Psoas muscle (tissue), 8 donors: ENCODE measurements around the gene ACAP3. TPM values are rescaled to one million over a fixed set of nuclear protein-coding genes. Genes with fewer than 3 reads are reported as not detected.

Source experiments
- ATAC-seq, 4 donors: fragments of 200-7000 bp; cut with Tn5 transposase; one replicate each; pipeline ENCODE4 v1.9.1; 2020; ENCODE audit warnings: moderate library complexity in 3 of 4, mild to moderate bottlenecking in 2 of 4
- DNase-seq, 2 donors: peaks; one replicate each; pipeline ENCODE4 v3.0.0-alpha.2; 2020
- H3K27ac ChIP-seq: fragments of 200-600 bp; one replicate; pipeline ENCODE4 v1.8.0; 2022
- H3K27me3 ChIP-seq, 3 donors: fragments of 200-600 bp in 1 of 3; one replicate each; pipeline versions ENCODE4 v1.6.1 to v1.8.0; 2013 to 2022; ENCODE audit warnings: low read length in 2 of 3, mild to moderate bottlenecking in 2 of 3, moderate library complexity in 1 of 3; ENCODE audit not compliant: insufficient read depth in 3 of 3
- H3K36me3 ChIP-seq, 2 donors: fragments of 200-600 bp in 1 of 2; one replicate each; pipeline versions ENCODE4 v1.6.1 to v1.8.0; 2013 to 2022; ENCODE audit warnings: low read depth in 1 of 2, mild to moderate bottlenecking in 1 of 2, moderate library complexity in 1 of 2; ENCODE audit not compliant: insufficient read depth in 1 of 2
- H3K4me1 ChIP-seq: fragments of 200-600 bp; one replicate; pipeline ENCODE4 v1.8.0; 2022
- H3K4me3 ChIP-seq: fragments of 200-600 bp; one replicate; pipeline ENCODE4 v1.8.0; 2022; ENCODE audit warnings: mild to moderate bottlenecking
- H3K9me3 ChIP-seq: fragments of 200-600 bp; one replicate; pipeline ENCODE4 v1.8.0; 2022
- WGBS, 3 donors: extraction: QIAGEN DNeasy Blood & Tissue Kit; methylation state at CpG; one replicate each; pipeline versions ENCODE4 v1.1.6 to v1.1.7; 2013; 5-methylcytosine and 5-hydroxymethylcytosine counted together
- intact Hi-C, 2 donors: fragments of 100-400 bp; cut with DNase I; formaldehyde crosslinking; loops; one replicate each; pipeline versions ENCODE4 v1.11.0 to v1.14.2; 2022
- polyA plus RNA-seq, 3 donors: library from polyadenylated mRNA; stranded (reverse); fragments of 200-250 nt; gene quantifications; one replicate each; pipeline ENCODE4 v1.2.3, GENCODE V29; 2013
- total RNA-seq, 4 donors: library from RNA; stranded (reverse); fragmentation: NEBNext Ultra II Directional in 2 of 4; extraction: Animal tissue kit (Norgen Biotek cat#: 25700) in 2 of 4; gene quantifications; one replicate each; pipeline versions ENCODE4 v1.2.1 to v1.2.4, GENCODE V29; 2021 to 2023
- TF ChIP-seq, protein P1 (sequence below): fragments of 200-600 bp; IDR thresholded peaks from one replicate; pipeline ENCODE4 v1.8.0; 2022; ENCODE audit warnings: antibody characterized with exemption
- donor health status: healthy with polysubstance abuse.
- donor health status: DM: no; HTN: no; CAD: no; lungs with moderate emphysema.
- donor health status: Bipolar disorder and iron deficiency.
- donor health status: healthy.
- donor health status: DM: yes; HTN: yes; CAD: no.
- donor health status: DM: no; HTN: no; CAD: no.
- donor health status: DM: no; HTN: no; CAD: no.
- donor health status: DM: yes; HTN: yes; CAD: no.

The ACAP3 gene
- total and polyA plus RNA-seq, 7 donors = 14.7 to 32.0 (median 23.7) TPM

DNA sequence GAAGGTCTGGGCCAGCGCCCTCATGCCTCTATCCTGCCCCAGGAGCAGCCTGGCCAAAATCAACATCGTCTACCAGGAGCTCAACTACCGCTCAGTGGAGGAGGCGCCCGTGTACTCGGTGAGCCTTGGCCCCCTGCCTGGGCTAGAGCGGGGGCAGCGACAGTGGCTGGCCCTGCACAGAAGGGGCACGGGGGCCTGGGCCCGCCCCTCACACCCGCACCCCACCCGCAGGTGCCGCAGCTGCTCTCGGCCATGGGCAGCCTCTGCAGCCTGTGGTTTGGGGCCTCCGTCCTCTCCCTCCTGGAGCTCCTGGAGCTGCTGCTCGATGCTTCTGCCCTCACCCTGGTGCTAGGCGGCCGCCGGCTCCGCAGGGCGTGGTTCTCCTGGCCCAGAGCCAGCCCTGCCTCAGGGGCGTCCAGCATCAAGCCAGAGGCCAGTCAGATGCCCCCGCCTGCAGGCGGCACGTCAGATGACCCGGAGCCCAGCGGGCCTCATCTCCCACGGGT lies 16.7 kb downstream of the ACAP3 start:
- intact Hi-C loops = loop anchor here (2.0 to 5.0 kb wide), 3 partner anchors 168 to 309 kb away; partner anchors contain the start of gene PERM1 (in 1 of the 2)
- TF ChIP-seq, protein P1, sequence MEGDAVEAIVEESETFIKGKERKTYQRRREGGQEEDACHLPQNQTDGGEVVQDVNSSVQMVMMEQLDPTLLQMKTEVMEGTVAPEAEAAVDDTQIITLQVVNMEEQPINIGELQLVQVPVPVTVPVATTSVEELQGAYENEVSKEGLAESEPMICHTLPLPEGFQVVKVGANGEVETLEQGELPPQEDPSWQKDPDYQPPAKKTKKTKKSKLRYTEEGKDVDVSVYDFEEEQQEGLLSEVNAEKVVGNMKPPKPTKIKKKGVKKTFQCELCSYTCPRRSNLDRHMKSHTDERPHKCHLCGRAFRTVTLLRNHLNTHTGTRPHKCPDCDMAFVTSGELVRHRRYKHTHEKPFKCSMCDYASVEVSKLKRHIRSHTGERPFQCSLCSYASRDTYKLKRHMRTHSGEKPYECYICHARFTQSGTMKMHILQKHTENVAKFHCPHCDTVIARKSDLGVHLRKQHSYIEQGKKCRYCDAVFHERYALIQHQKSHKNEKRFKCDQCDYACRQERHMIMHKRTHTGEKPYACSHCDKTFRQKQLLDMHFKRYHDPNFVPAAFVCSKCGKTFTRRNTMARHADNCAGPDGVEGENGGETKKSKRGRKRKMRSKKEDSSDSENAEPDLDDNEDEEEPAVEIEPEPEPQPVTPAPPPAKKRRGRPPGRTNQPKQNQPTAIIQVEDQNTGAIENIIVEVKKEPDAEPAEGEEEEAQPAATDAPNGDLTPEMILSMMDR = no peak
- H3K4me3 ChIP-seq = no peak overlapping the region
- H3K27me3 ChIP-seq = peaks cover 0 to 17% (median 3%) of the 10 kb centered on the region in 3 donors
- peak; percentile 20 to 57 for DNase-seq
- peaks cover 0 to 22% of the 10 kb centered on the region in 2 donors for H3K36me3 ChIP-seq
- H3K9me3 ChIP-seq = no peaks in the 10 kb centered on the region
- no peak overlapping the region for H3K27ac ChIP-seq
- H3K4me1 ChIP-seq = no peaks in the 10 kb centered on the region
- peak in 2 of 4 donors; percentile 14 to 18 for ATAC-seq
- 27 to 37% (median 27%) methylated on average over 24 to 28 of the region's 28 CpGs for whole genome bisulfite sequencing, 3 donors

DNA sequence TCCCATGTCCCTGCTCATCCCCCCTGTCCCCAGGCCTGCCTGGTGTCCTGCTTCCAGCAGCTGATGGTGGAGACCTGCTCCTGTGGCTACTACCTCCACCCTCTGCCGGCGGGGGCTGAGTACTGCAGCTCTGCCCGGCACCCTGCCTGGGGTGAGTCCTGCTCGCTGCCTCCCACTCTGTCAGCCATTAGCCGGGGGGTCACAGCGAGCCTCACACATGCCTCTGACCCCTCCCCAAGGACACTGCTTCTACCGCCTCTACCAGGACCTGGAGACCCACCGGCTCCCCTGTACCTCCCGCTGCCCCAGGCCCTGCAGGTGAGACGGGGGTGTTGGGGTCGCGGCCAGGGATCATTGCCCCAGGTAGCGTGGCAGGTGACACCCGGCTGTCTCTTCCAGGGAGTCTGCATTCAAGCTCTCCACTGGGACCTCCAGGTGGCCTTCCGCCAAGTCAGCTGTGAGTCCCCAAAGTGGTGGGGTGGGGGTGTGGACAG lies 17.4 kb downstream of the ACAP3 start:
- Histone ChIP-seq H3K36me3 (peaks cover 0 to 14% of the 10 kb centered on the region in 2 donors), H3K27ac (no peak overlapping the region), H3K27me3 (peaks cover 0 to 25% (median 4%) of the 10 kb centered on the region in 3 donors), H3K9me3 (no peaks in the 10 kb centered on the region), H3K4me1 (no peaks in the 10 kb centered on the region), H3K4me3 (no peak overlapping the region)
- ATAC-seq (peak; percentile 47 to 75 (median 68)), DNase-seq (peak; percentile 66 to 84)
- TF ChIP-seq, protein P1 = peak; percentile 58
- intact Hi-C loops = loop anchor here (2.0 to 5.0 kb wide), 3 partner anchors 167 to 308 kb away; partner anchors contain the start of gene PERM1 (in 1 of the 2)
- 49 to 67% (median 62%) methylated on average over 14 to 15 of the region's 15 CpGs for WGBS, 3 donors

DNA sequence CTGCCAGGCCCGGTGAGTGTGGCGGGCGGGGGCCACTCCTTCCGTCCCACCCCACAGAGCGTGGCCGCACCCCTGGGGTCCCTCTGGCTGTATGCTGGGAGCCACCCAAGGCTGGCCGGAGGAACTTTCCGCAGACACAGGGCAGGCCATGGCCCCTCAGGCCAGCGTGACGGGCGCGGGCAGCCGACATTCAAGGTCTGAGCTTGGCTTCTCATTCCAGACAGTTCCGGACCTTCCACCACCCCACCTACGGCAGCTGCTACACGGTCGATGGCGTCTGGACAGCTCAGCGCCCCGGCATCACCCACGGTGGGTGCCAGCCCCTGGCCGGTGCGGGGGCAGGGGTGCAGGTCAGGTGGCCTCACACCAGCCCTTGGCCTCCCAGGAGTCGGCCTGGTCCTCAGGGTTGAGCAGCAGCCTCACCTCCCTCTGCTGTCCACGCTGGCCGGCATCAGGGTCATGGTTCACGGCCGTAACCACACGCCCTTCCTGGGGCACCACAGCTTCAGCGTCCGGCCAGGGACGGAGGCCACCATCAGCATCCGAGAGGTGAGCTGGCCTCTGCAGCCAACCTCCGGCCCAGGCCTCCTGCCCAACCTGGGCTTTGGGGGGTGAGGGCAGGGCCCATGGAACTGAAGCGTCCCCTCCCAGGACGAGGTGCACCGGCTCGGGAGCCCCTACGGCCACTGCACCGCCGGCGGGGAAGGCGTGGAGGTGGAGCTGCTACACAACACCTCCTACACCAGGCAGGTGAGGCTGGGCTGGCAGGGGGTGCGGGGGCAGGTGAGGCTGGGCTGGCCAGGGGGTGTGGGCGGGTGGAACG lies 20.2 kb downstream of the ACAP3 start:
- Histone ChIP-seq H3K36me3 (no peaks in the 10 kb centered on the region), H3K4me3 (no peak overlapping the region), H3K4me1 (no peaks in the 10 kb centered on the region), H3K27me3 (peaks cover 0 to 33% (median 4%) of the 10 kb centered on the region in 3 donors), H3K27ac (no peak overlapping the region), H3K9me3 (no peaks in the 10 kb centered on the region)
- TF ChIP-seq, protein P1 = no peak
- 81 to 85% (median 81%) methylated on average over 41 to 46 of the region's 46 CpGs for WGBS, 3 donors
- intact Hi-C loops = no loop called here
- DNase-seq (peak; percentile 12 to 50), ATAC-seq (no peak)

DNA sequence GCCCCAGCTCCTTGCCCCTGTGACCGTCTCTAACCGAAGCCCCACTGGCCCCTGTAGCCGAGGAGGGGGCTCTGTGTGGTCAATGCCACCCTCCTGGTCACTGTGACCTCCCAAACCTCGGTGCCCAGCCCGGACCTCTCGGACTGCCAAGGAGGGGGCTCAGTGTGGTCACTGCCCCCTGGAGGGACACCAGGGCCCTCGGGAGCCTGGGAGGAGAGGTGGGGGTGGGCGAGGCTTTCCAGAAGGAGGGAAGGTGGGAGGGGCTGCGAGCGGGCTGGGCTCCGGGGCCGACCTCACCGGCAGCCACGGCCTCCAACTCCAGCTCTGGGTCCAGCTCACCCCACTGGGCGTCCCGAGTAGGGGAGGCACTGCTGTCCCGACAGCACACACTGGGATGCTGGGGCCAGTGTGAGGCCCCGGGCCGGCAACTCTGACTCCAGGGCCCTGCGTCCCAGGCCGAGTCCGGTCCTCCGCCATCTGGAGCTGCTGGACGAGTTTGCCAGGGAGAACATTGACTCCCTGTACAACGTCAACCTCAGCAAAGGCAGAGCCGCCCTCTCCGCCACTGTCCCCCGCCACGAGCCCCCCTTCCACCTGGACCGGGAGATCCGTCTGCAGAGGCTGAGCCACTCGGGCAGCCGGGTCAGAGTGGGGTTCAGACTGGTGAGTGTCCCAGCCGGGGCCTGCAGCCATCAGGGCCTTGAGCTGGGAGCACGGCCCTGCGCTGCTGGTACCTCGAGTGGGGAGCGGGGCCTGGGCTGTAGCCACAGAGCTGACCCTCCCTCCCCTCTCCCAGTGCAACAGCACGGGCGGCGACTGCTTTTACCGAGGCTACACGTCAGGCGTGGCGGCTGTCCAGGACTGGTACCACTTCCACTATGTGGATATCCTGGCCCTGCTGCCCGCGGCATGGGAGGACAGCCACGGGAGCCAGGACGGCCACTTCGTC lies 21.1 kb downstream of the ACAP3 start:
- DNase-seq = peak in 1 of 2 donors; percentile 49
- intact Hi-C loops = no loop called here

More for the DNA sequence above, 21.1 kb downstream of the ACAP3 start:
- Histone ChIP-seq H3K4me3 (no peak overlapping the region), H3K4me1 (no peaks in the 10 kb centered on the region), H3K27ac (no peak overlapping the region), H3K36me3 (no peaks in the 10 kb centered on the region), H3K27me3 (peaks cover 0 to 33% (median 4%) of the 10 kb centered on the region in 3 donors), H3K9me3 (no peaks in the 10 kb centered on the region)
- ATAC-seq = no peak
- TF ChIP-seq, protein P1 = no peak
- WGBS, 3 donors = 45 to 64% (median 51%) methylated on average over 43 to 50 of the region's 50 CpGs
